Mucosa of descending colon (tissue), 3 donors: Measurements from ENCODE around the gene HMCN2. TPM values are rescaled to one million over a fixed set of nuclear protein-coding genes. Genes with fewer than 3 reads are reported as not detected.

Source experiments
- ATAC-seq: fragments of 200-7000 bp; cut with Tn5 transposase; one replicate; pipeline ENCODE4 v1.9.1; 2020; ENCODE audit warnings: mild to moderate bottlenecking, moderate library complexity
- DNase-seq, 3 donors: peaks; one replicate each; pipeline ENCODE4 v3.0.0-alpha.2; 2020
- H3K36me3 ChIP-seq: fragments of 200-600 bp; one replicate; pipeline ENCODE4 v1.8.0; 2021; ENCODE audit warnings: low read depth, mild to moderate bottlenecking
- H3K4me1 ChIP-seq: fragments of 200-600 bp; one replicate; pipeline ENCODE4 v1.8.0; 2021; ENCODE audit warnings: low read depth, mild to moderate bottlenecking
- H3K4me3 ChIP-seq: fragments of 200-600 bp; one replicate; pipeline ENCODE4 v1.8.0; 2021; ENCODE audit warnings: mild to moderate bottlenecking
- H3K9me3 ChIP-seq: fragments of 200-600 bp; one replicate; pipeline ENCODE4 v1.8.0; 2021; ENCODE audit warnings: mild to moderate bottlenecking
- CTCF ChIP-seq: fragments of 200-600 bp; IDR thresholded peaks from one replicate; pipeline ENCODE4 v1.8.0; 2022; ENCODE audit warnings: antibody characterized with exemption, mild to moderate bottlenecking
- intact Hi-C, 2 donors: fragments of 100-400 bp; cut with DNase I in 1 of 2; cut with micrococcal nuclease in 1 of 2; formaldehyde crosslinking; loops; one replicate each; pipeline versions ENCODE4 v1.11.0 to v1.11.1; 2022; cut with DNase I, micrococcal nuclease
- total RNA-seq, 3 donors: library from RNA; stranded (reverse); fragmentation: NEBNext Ultra II Directional in 2 of 3; extraction: Animal tissue kit (Norgen Biotek cat#: 25700) in 2 of 3; gene quantifications; one replicate each; pipeline versions ENCODE4 v1.2.1 to v1.2.4, GENCODE V29; 2021 to 2023
- donor health status: DM: no; HTN: no; CAD: no; lungs with moderate emphysema.
- donor health status: DM: no; HTN: no; CAD: no.
- donor health status: DM: no; HTN: yes; CAD: no.

Gene HMCN2
- total RNA-seq, 3 donors from 2014 or later, result 28.1 to 40.5 (median 33.2) TPM

- ATAC-seq (peak; percentile 27), DNase-seq (peak; percentile 42 to 52 (median 46))
- Histone ChIP-seq H3K4me3 (no peak overlapping the region), H3K9me3 (no peaks in the 10 kb centered on the region), H3K4me1 (no peaks in the 10 kb centered on the region), H3K36me3 (no peaks in the 10 kb centered on the region)
- TF ChIP-seq CTCF, result peak; percentile 47
- intact Hi-C loops, result loop anchor here in 1 of 2 donors (5.0 to 10.0 kb wide), 2 partner anchors 81 to 239 kb away; no protein-coding TSS in a partner anchor
Measured at GRCh38 chr9:130343445-130343918, 77.9 kb downstream of the HMCN2 start.

- Histone ChIP-seq H3K36me3 (no peaks in the 10 kb centered on the region), H3K4me1 (no peaks in the 10 kb centered on the region), H3K4me3 (no peak overlapping the region), H3K9me3 (no peaks in the 10 kb centered on the region)
- ATAC-seq, result no peak
- intact Hi-C loops, result loop anchor here in 1 of 2 donors (5.0 to 10.0 kb wide), 2 partner anchors 82 to 240 kb away; no protein-coding TSS in a partner anchor
- no peak for TF ChIP-seq CTCF
- DNase-seq, result no peak
Measured at GRCh38 chr9:130344366-130344765, 78.8 kb downstream of the HMCN2 start.

GRCh38 chr9:130345009-130345896 lies 79.7 kb downstream of the HMCN2 start:
- H3K4me3 ChIP-seq, result no peak overlapping the region
- DNase-seq (no peak), ATAC-seq (no peak)
- no peaks in the 10 kb centered on the region for H3K9me3 ChIP-seq
- no peak for TF ChIP-seq CTCF
- H3K36me3 ChIP-seq, result no peaks in the 10 kb centered on the region
- intact Hi-C loops, result loop anchor here in 1 of 2 donors (10.0 kb wide), 1 partner anchor 240 kb away; no protein-coding TSS in a partner anchor
- no peaks in the 10 kb centered on the region for H3K4me1 ChIP-seq

- intact Hi-C loops, result loop anchor here in 1 of 2 donors (10.0 kb wide), 1 partner anchor 241 kb away; no protein-coding TSS in a partner anchor
- no peaks in the 10 kb centered on the region for H3K4me1 ChIP-seq
- H3K36me3 ChIP-seq, result no peaks in the 10 kb centered on the region
- ATAC-seq (no peak), DNase-seq (no peak)
- H3K9me3 ChIP-seq, result no peaks in the 10 kb centered on the region
- TF ChIP-seq CTCF, result no peak
- no peak overlapping the region for H3K4me3 ChIP-seq
Measured at GRCh38 chr9:130345897-130346385, 80.4 kb downstream of the HMCN2 start.

GRCh38 chr9:130346431-130346830 lies 80.9 kb downstream of the HMCN2 start:
- no peaks in the 10 kb centered on the region for H3K36me3 ChIP-seq
- no peak for ATAC-seq
- intact Hi-C loops, result loop anchor here in 1 of 2 donors (10.0 kb wide), 1 partner anchor 242 kb away; no protein-coding TSS in a partner anchor

More at GRCh38 chr9:130346431-130346830, 80.9 kb downstream of the HMCN2 start:
- no peaks in the 10 kb centered on the region for H3K9me3 ChIP-seq
- no peak overlapping the region for H3K4me3 ChIP-seq
- no peak for TF ChIP-seq CTCF
- DNase-seq, result no peak
- no peaks in the 10 kb centered on the region for H3K4me1 ChIP-seq
